HG03457 (cell line): ENCODE data around the gene USP34.

ENCODE experiments used
- ATAC-seq: cut with Tn5 transposase; IDR thresholded peaks from one replicate; pipeline ENCODE4 v1.9.1; 2021; ENCODE audit warnings: moderate number of reproducible peaks; ENCODE audit not compliant: unreplicated experiment

USP34 gene

DNA sequence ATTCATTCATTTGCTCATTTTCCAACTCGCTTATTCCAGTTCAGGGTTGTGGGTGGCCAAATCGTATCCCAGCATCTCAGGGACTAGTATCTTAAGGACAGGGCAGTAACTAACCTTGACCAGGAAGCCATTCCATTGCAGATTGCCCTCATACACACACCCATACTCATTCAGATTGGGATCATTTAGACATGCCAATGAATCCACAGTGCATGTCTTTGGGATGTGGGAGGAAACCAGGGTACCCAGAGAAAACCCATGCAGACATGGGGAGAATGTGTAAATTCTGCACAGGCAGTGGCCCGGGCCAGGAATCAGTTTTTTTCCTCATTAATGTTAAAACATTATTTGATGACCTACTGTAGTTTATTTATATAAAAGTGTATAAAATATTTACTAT, 150.7 kb downstream of the USP34 start:
- ATAC-seq: no peak

DNA sequence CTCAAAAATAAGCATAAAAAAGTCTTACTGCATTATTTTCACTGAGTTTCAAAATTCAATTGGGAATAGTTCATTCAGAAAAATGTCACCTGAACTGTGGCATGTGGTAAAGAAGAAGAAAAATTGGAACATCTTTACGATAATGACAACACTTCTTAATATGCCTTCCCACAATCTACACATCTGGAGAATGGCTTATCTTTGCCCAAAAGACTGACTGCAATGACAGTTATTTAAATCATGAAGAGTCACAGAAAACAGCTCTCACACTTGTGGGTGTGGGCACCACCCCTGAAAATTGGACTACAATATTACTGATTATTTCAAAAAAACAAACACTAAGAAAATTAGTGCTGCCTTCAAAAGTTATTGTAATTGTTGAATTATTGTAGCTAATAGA, 152.3 kb downstream of the USP34 start:
- ATAC-seq: no peak

DNA sequence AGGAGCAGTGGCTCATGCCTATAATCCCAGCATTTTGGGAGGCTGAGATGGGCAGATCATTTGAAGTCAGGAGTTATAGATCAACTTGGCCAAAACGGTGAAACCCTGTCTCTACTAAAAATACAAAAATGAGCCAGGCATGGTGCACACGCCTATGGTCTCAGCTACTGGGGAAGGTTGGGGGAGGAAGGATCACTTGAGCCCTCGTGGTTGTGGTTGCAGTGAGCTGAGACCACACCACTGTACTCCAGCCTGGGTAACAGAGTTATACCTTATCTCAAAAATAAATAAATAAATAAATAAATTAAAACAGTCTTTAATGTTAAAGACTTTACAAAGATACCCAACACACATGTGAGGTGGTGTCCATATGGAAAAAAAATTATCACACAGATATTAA, 174.9 kb downstream of the USP34 start:
- no peak for ATAC-seq

DNA sequence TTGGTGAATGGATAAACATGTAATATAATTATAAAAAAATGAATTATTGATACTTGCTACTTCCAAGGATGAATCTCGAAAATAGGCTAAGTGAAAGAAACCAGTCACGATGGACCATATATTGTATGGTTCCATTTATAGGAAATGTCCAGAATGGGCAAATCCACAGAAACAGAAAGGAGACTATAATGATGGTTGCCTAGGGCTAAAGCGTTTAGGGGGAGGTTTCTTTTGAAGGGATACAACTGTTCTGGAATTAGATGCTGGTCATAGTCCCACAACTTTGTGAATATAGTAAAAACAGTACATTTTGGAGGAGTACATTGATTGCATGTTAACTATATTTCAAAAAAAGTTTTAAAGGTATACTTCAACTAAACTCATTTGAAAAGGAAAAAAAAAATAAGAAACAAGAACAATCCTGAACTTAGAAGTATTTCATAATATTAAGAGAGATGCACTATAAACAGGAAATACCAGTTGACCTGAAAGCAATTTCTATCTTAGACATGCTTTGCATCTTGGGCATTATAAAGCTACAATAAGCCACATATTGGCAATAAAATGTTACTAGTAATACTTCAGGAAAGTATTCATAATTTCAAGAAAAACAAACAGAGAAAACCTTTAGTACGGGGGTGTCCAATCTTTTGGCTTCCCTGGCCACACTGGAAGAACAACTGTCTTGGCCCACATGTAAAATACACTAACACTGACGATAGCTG, 178.9 kb downstream of the USP34 start:
- no peak for ATAC-seq

DNA sequence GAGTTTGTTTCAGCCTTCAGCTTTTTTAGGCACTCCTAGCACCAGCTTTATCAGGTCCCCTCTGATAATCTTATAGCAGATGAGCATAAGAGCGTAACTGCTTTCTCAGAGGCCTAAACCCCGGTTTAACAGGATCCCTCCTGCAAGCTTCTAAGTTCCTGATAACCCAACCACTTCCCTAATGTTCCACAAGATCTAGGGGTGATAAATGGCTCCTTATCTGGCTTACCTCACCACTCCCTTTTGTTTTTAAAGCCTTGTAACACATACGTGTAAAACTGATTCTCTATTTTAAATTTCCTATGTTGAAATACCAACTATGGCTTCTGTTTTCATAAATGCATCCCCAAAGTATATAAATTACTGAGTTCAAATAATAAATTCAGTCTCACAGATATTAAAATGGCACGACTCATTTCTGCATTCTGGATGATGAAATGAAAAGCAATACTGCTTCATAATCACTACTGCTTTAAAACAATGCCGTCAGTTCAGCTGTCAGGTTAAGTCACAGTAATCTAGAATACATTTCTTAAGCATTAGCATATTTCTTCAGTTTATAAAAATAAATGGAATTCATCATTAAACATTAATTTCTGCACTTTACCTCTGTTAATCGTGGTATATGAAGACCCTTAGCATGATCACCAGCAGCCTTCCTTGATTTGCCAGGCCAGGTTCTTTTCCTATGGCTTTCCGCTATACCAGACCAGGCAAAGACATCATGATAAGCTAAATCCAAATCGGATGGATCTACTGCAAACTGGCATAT, 182.6 kb downstream of the USP34 start:
- no peak for ATAC-seq

DNA sequence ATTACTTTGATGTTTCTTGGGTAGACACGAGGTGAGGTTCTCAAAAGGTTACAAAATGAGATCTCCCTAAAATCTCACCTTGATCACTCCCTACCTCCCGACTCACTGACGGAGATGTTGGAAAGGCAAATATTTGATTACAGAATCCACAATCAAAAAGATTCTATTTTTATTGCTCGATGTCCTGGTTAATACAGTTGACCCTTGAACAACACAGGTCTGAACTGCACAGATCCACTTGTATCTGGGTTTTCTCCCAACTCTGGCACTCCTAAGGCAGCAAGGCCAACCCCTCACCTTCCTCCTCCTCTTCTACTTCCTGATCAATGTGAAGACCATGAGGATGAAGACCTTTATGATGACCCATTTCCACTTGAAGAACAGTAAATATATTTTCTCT, 183.6 kb downstream of the USP34 start:
- ATAC-seq: no peak

DNA sequence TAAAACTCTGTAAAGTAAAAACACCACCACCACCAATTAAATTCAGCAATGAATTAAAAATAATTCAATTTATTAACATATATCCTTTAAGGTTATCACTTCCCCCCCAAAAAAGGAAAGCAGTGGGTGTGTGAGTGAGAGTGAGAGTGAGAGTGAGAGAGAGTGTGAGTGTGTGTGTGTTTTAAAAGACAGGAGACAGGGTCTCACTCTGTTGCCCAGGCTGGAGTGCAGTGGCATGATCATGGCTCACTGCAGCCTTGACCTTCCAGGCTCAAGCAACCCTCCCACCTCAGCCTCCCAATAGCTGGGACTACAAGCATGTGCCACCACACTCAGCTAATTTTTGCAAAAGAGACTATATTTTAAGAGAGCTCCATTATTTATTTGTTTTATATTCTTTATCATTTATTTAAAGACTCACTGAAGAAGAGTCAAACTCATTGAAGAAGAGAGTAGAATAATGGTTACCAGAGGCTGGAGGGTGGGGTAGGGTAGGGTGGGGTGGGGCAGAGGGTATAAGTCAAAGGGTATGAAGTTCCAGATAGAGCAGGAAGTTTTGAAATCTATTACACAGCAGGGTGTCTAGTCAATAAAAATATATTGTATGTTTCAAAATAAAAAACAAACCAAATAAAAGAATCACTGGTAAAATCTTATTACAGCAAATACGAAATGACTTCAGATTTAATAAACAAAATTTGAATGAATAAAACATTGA, 187.3 kb downstream of the USP34 start:
- ATAC-seq: no peak

DNA sequence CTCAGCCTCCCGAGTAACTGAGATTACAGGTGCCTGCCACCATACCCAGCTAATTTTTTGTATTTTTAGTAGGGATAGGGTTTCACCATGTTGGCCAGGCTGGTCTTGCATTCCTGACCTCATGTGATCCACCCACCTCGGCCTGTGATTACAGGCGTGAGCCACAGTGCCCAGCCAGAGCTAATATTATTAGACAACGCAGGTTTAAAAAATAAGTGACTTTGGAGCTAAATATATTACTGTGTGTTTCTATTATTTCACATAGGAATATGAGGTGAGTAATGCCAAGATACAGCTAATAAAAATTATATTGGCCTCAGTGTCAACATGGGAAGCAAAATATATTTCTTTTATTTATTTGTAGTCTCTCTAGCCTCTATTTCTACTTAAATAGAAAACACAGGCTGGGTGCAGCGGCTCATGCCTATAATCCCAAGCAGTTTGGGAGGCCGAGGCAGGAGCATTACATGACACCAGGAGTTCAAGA, 188.7 kb downstream of the USP34 start:
- no peak for ATAC-seq

DNA sequence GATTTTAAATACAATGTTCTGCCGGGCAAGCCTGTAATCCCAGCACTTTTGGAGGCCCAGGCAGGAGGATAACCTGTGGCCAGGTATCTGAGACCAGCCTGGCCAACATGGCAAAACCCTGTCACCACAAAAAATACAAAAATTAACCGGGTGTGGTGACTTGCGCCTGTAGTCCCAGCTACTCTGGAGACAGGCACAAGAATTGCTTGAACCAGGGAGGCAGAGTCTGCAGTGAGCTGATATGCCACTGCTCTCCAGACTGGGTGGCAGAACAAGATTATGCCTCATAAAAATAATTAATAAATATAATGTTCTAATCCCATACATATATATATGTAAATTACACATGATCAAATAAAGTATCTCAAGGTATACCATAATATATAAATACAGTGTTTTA, 189.6 kb downstream of the USP34 start:
- no peak for ATAC-seq

DNA sequence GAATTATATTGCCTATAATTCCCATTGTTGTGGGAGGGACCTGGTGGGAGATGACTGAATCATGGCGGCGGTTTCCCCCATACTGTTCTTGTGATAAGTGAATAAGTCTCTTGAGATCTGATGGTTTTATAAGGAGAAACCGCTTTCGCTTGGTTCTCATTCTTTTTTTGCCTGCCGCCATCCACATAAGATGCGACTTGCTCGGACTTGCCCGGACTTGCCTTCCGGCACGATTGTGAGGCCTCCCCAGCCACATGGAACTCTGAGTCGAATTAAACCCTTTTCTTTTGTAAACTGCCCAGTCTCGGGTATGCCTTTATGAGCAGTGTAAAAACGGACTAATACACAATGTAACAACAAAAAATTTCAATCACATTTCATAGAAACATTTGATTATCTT, 193.1 kb downstream of the USP34 start:
- ATAC-seq: no peak

DNA sequence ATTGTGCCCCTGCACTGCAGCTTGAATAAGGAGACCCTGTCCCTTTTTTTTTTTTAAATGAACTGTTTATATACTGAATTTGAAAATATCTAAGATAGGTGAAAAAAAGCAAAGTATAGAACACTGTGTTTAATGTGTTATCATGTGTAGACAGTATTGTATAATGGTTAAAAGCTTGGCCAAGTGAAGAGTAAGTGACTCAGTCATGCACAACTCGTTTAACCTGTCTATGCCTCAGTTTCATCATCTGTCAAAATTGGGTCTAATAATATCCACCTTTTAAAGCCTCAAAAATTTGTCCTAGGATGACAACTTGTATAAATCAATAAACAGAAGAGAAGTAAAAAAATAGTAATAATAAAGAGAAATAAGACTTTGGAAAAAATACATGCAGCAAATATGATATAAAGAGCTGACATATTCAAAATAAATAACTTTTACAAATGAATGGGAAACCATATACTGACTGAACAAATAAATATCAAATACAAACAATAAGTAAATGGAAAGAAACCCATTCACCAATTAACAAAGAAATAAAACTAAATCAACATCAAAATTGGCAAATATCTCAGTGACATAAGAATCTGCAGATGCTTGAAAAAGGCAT, 195.2 kb downstream of the USP34 start:
- no peak for ATAC-seq

DNA sequence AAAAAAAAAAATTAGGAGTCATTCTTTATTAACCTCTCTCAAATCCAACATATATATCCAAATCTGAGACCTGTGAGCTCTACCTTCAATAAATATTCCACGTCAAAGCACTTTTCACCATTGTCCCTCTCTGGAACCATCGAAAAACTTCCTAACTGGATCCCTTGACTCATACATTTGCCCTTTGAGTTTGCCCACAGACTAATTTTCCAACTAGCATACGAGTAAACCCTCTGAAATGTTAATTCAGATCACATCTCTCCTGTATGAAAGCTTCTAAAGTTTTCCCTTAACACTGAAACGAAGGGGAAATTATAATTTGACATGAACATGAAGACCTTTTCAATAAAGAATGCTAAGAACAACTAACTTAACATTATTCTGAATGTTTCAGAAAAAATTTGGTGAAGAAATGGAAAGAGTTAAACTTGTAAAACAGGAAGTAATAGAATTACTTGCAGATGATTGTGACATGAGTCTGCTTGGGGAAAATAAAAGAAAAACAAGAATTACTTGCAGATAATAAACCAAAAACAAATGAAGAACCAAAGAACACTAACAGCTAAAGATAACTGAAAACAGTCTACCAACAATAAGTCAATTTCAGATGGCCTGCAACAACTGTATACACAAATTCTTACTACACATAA, 198.3 kb downstream of the USP34 start:
- ATAC-seq: no peak

DNA sequence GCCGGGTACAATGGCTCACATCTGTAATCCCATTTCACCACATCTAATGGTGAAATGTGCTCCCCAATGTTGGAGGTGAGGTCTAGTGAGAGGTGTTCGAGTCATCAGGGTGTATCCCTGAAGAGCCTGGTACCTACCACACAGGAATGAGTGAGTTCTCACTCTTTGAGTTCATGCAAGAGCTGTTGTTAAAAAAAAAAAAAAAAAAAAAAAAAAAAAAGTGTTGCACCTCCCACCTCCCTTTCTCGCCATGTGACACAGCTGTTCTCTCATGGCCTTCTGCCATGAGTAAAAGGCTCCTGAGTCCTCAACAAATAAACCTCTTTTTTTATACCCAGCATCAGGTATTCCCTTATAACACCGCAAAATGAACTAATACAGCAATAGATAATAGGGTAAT, 202.6 kb downstream of the USP34 start:
- ATAC-seq: no peak

DNA sequence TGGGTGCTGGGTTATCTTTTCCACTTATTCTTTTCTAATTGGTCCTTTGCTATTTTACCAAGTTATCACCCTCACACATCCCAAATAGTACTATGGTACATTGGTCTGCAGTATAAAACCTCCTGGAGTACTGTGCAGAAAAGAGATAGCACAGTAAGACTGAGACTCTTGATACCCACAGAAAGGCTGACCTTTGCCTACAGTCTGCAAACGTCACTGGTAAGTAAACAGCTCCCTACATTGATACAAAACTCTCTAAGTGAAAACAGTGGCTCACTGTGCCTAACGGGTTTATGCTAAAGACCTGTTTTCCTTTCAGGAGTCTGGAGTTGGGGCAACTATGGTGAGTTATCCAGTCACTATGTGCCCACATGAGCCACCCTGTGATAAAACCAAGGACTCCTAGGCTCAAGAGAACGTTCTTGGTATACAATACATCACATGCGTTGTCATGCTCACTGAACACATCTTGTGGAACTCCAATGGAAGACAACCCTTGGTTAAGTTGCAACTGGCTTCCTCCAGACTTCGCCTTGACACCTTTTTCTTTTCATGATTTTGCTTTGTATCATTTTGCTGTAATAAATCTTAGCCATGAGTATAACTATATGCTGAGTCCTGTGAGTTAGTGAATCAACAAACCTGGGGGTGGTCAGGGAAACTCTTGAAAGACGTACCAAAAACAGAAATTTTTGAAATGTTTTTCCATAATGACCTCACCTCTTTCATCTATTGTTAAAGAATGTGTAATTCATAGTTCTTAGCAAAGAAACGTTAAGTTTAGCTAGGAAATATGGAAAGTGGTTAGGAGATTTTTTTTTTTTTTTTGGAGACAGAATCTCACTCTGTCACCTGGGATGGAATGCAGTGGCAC, 204.0 kb downstream of the USP34 start:
- ATAC-seq: no peak

DNA sequence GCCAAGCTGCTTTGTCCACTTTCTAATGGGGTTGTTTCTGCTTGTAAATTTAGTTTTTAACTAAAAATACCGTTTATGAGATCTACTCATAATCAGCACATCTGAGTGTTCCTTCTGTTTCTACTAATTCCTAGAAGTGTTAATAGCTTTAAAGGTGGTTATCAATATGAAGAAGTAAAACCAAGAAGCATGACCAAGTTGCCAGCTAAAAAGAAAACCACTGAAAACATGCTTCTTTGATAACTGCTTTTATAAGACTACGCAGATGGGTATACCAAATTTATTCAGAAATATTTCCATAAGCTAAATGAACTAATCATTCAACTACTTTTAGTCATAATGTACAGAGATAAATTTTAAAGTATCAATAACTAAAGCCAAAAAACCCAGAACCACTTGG, 207.1 kb downstream of the USP34 start:
- ATAC-seq: no peak

DNA sequence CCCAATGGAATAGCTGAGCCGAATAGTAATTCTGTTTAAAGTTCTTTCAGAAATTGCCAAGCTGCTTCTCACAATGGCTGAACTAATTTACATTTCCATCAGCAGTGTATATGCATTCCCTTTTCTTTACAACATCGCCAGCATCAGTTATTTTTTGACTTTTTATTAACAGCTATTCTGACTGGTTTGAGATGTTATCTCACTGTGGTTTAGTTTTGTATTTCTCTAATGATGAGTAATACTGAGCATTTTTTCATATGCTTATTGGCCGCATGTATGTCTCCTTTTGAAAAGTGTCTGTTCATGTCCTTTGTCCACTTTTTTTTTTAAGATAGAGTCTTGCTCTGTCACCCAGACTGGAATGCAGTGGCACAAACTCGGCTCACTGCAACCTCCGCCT, 208.2 kb downstream of the USP34 start:
- ATAC-seq: no peak

DNA sequence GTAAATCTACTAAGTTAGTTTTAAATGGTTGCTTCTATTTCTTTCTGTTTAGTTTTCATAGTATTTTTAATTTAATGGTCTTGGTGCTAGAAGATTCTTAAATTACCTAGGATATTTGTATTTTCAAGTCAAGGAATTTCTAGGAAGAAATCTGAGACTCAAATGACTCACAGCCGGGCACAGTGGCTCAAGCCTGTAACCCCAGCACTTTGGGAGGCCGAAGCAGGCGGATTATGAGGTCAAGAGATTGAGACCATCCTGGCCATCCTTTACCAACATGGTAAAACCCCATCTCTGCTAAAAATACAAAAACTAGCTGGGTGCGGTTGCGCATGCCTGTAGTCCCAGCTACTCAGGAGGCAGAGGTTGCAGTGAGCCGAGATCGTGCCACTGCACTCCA, 213.4 kb downstream of the USP34 start:
- ATAC-seq: no peak

DNA sequence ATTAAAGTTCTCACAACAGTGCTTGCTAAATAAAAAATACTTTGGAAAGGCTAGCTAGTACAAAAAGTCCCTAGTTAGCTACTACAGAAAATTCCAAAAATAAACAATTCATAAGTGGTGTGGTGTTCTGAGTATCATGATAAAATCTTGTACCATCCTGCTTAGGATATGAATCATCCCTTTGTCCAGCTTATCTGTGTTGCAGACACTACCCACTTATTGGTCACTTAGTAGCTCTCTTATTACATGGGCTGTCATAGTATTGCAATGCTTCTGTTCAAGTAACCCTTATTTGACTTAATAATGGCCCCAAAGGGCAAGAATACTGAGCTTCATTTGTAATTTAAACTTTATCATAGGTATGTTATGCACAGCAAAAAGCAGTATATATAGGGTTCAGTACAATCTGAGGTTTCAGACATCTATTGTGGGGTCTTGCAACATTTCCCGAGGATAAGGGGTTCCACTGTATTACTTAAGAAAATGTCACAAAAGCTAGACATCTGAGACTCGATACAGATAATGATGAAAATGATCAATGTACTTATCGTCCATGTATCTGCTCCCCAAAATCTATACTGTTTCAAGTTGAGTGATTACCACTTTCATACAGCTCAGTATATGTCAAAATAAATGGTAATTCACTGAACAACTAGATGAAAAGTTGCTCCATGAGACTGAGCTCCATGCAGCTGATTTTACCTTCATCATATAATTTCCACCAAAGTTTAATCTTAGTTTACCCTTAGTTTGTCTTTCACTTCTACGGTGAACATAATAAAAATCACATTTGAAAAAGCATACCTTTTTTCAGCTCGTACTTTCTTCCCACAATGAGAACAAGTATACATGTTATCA, 215.1 kb downstream of the USP34 start:
- no peak for ATAC-seq

DNA sequence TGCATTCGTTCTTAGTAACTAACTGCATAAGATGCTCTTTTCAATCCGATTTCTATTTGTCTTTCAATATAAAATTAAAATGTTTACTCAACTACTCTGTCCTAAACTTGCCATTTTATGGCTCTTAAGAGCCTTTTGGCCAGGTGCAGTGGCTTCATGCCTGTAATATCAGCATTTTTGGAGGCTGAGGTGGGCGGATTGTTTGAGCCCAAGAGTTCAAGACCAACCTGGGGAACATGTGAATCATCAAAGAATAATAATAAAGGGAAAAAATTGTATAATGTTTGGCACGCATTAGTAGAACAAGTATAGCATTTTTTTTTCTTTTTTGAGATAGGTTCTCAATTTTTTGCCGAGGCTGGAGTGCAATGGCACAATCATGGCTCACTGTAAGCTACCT, 216.4 kb downstream of the USP34 start:
- no peak for ATAC-seq
